Measurements from ENCODE around the gene LIPK. TPM values are rescaled to one million over a fixed set of nuclear protein-coding genes. Genes with fewer than 3 reads are reported as not detected.
A peak's percentile ranks its signal among the peaks of the same experiment; 100 is the strongest.

The LIPK gene
- polyA plus RNA-seq, 1 experiment: not detected

- no peak for DNase-seq (ENCODE audit: low read depth, low spot score)
- Histone ChIP-seq H3K9me3 (ENCODE audit: control insufficient read depth, insufficient read depth, low read length) (no peaks in the 10 kb centered on the region), H3K27me3 (ENCODE audit: control insufficient read depth, insufficient read depth, low read length) (peaks cover 10% of the 10 kb centered on the region), H3K27ac (ENCODE audit: low read depth, low read length) (no peak overlapping the region), H3K4me3 (ENCODE audit: low read depth, low read length) (no peak overlapping the region)
- ChIA-PET POLR2A (no interaction called here), CTCF (interaction anchor here (0.6 kb wide), 1 partner anchor 1870 kb away, joined by 3 read pairs; no protein-coding TSS in a partner anchor)
- no peak for TF ChIP-seq CTCF (IDR thresholded peaks at IDR 0.05; ENCODE audit: low read depth, low read length)
Observed at GRCh38 chr10:88721392-88721791, 15.3 kb downstream of the LIPK start.

GRCh38 chr10:88725798-88726197, 19.7 kb downstream of the LIPK start:
- POLR2A ChIA-PET: no interaction called here

DNA sequence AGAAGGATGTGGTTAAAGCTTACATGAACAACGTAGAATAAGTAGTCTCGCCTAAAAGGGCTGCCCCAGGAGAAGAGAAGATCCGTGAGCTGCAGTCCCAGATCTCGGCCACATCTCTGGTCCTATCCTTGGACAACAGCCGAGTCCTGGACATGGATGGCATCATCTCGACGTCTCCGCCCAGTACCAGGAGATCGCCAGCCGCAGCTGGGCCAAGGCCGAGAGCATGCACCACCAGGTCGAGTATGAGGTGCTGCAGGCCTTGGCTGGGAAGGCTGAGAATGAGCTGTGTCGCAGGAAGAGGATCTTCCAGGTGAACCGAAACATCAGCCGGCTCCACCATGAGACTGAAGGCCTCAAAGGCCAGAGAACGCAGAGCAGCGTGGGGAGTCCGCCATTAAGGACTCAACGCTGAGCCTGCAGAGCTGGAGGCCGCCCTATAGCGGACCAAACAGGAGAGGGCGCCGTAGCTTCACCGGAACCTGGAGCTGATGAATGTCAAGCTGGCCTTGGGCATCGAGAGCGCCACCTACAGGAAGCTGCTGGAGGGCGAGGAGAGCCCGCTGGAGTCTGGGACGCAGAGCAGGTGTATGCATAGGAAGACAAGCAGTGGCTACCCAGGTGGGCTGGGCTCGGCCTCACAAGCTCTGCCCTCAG, 22.2 kb downstream of the LIPK start:
- CTCF ChIA-PET: interaction anchor here (0.8 to 1.1 kb wide), 4 partner anchors 9 to 163 kb away, joined by 3 to 4 read pairs (median 3); no protein-coding TSS in a partner anchor
- Histone ChIP-seq H3K9me3 (ENCODE audit: control insufficient read depth, insufficient read depth, low read length) (peaks cover 5% of the 10 kb centered on the region; the same call in 1 of the 2 replicates), H3K4me3 (ENCODE audit: low read depth, low read length) (no peak overlapping the region), H3K27ac (ENCODE audit: low read depth, low read length) (no peak overlapping the region), H3K27me3 (ENCODE audit: control insufficient read depth, insufficient read depth, low read length) (peaks cover 15% of the 10 kb centered on the region)
- TF ChIP-seq CTCF (IDR thresholded peaks at IDR 0.05; ENCODE audit: low read depth, low read length): 0 out of 2 replicates have a peak, but pooled peaks have one; percentile 2
- DNase-seq (ENCODE audit: low read depth, low spot score): no peak
- POLR2A ChIA-PET: no interaction called here

More at GRCh38 chr10:88725798-88726197, 19.7 kb downstream of the LIPK start:
- CTCF ChIA-PET: no interaction called here
- Histone ChIP-seq H3K4me3 (ENCODE audit: low read depth, low read length) (no peak overlapping the region), H3K9me3 (ENCODE audit: control insufficient read depth, insufficient read depth, low read length) (peaks cover 5% of the 10 kb centered on the region; the same call in 1 of the 2 replicates), H3K27me3 (ENCODE audit: control insufficient read depth, insufficient read depth, low read length) (peaks cover 15% of the 10 kb centered on the region), H3K27ac (ENCODE audit: low read depth, low read length) (no peak overlapping the region)
- DNase-seq (ENCODE audit: low read depth, low spot score): no peak
- no peak for TF ChIP-seq CTCF (IDR thresholded peaks at IDR 0.05; ENCODE audit: low read depth, low read length)

DNA sequence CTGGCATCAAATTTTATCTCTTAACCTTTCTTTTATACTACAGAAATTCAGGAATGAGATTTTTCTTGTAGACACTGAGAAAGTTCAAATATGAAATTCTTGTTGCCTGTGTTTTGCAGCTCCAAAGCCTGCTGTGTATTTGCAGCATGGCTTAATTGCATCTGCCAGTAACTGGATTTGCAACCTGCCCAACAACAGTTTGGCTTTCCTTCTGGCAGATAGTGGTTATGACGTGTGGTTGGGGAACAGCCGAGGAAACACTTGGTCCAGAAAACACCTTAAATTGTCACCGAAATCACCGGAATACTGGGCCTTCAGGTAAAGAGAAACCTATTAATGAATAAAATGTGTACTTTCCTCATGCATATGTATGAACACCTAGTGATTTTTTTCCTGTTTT, 24.8 kb downstream of the LIPK start:
- Histone ChIP-seq H3K27me3 (ENCODE audit: control insufficient read depth, insufficient read depth, low read length) (peaks cover 8% of the 10 kb centered on the region), H3K9me3 (ENCODE audit: control insufficient read depth, insufficient read depth, low read length) (peaks cover 5% of the 10 kb centered on the region; the same call in 1 of the 2 replicates), H3K27ac (ENCODE audit: low read depth, low read length) (no peak overlapping the region), H3K4me3 (ENCODE audit: low read depth, low read length) (no peak overlapping the region)
- no peak for TF ChIP-seq CTCF (IDR thresholded peaks at IDR 0.05; ENCODE audit: low read depth, low read length)
- ChIA-PET CTCF (no interaction called here), POLR2A (no interaction called here)
- no peak for DNase-seq (ENCODE audit: low read depth, low spot score)

- ChIA-PET POLR2A (no interaction called here), CTCF (no interaction called here)
- Histone ChIP-seq H3K27ac (ENCODE audit: low read depth, low read length) (no peak overlapping the region), H3K27me3 (ENCODE audit: control insufficient read depth, insufficient read depth, low read length) (peaks cover 6% of the 10 kb centered on the region), H3K9me3 (ENCODE audit: control insufficient read depth, insufficient read depth, low read length) (peaks cover 5% of the 10 kb centered on the region; the same call in 1 of the 2 replicates), H3K4me3 (ENCODE audit: low read depth, low read length) (no peak overlapping the region)
- TF ChIP-seq CTCF (IDR thresholded peaks at IDR 0.05; ENCODE audit: low read depth, low read length): no peak
- DNase-seq (ENCODE audit: low read depth, low spot score): no peak
Observed at GRCh38 chr10:88731296-88731695, 25.2 kb downstream of the LIPK start.

Data from AG04450 (cell line).